ENCODE measurements around the gene PROC. TPM values are rescaled to one million over a fixed set of nuclear protein-coding genes. Genes with fewer than 3 reads are reported as not detected.

Gene PROC
- total RNA-seq, 1 donor from 2014 or later: not detected

DNA sequence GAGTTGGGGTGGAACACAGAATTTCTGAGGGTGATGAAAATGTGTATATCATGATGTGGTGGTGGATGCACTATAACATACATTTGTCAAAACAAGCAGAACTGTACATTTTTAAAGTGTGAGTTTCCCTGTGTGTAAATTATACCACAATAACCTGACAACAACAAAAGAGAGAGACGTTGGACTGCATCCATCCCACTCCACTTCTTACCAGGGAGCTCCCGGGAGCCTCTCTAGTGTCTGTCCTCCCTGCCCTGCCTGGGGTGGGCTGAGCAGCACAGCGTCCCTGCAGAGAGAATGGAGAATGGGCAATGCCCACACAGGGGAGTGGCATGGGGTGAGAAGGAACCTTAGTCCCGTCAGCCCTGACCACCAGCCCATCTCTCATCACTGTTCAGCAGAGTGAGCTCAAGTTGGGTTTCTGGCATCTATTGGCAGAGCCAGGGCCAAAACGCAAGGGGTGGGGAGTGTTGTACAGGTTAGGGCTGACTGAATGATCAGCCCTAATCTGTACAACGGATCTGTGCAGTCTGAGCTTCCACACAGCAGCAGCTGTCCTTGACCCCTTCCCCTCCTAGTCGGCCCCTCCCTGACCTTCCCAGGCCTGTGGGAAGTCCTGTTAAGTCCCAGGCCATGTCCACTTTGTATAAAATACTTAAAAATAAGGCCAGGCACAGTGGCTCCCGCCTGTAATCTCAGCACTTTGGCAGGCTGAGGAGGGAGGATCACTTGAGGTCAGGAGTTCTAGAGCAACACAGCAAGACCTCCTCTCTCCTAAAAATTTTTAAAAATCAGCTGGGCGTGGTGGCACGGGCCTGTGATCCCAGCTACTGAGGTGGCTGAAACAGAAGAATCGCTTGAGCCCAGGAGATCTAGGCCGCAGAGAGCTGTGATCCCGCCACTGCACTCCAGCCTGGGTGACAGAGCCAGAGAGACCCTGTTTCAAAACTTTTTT, 3.3 kb upstream of the PROC start:
- DNase-seq (ENCODE audit: low spot score): no peak

DNA sequence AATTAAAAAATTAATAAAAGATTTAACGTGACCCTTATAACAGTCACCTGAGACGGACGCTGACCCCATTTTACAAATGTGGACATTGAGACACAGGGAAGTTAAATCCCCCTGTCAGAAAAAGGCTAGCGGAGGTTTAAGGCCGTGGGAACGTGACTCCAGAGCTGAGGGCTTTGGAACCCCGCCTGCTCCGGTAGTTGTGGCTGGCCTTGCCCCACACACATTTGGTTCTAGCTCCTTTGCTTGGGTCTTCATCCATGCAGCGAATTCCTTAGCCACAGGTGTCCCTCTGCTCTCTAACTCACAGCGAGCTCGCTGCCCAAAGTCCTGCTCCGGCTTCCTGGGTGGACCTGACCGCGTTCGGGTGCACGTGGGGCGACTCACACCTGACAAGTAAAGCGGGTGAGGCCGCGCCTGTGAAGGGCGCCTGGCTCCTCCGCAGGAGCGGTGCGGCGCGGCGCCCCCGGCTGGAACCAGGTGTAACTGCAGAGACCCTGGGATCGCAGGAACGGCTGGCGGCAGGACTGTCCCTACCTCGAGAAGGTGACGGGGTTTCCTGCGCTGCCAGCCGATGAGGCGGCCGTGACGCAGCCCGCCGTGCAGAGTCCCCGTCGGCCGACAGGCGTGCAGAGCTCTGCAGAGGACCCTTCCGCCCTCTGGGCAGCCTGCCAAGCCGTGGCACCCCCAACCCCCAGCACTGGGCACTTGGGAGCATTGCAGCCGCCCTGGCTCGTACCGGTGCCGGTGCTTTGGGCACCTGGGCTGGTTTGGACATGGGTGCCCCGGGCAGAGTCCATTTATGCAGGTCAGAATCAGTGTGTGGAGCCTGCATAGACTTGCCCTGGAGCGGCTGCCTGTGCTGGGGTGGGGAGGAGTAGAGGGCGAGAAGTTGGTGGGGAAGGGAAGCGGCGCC, 2.4 kb upstream of the PROC start:
- peak; percentile 65 for DNase-seq (ENCODE audit: low spot score)

DNA sequence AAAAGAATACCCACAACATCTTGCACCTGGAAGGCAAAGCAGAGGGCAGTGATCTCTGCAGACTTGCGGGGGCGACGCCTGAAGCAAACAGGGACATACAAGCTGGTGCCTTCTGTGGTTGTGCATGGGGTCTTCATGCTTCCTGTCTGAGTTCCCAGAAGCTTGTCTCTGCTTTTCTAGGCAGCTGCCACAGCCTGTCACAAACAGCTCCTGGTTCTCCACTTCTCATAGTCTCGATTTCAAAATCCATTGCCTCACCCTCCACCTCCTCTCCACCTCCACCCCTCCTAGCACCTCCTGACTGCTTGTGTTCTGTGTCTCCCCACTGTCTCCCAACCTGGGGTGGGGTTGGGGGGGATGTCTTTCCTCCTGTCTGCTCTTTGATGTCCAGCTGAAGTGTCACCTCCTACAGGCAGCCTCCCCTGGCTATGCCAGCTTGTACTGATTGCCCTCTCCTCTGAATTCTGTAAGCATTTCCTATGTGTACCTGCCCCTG, 1.7 kb upstream of the PROC start:
- DNase-seq (ENCODE audit: low spot score): no peak

DNA sequence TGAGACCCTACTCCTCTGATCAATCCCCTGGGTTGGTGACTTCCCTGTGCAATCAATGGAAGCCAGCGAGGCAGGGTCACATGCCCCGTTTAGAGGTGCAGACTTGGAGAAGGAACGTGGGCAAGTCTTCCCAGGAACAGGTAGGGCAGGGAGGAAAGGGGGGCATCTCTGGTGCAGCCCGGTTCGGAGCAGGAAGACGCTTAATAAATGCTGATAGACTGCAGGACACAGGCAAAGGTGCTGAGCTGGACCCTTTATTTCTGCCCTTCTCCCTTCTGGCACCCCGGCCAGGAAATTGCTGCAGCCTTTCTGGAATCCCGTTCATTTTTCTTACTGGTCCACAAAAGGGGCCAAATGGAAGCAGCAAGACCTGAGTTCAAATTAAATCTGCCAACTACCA, 821 bp upstream of the PROC start:
- no peak for DNase-seq (ENCODE audit: low spot score)

- DNase-seq (ENCODE audit: low spot score): no peak
Measured at GRCh38 chr2:127419112-127419430, 844 bp downstream of the PROC start.

- DNase-seq (ENCODE audit: low spot score): no peak
Measured at GRCh38 chr2:127419448-127420038, 1.3 kb downstream of the PROC start.

DNA sequence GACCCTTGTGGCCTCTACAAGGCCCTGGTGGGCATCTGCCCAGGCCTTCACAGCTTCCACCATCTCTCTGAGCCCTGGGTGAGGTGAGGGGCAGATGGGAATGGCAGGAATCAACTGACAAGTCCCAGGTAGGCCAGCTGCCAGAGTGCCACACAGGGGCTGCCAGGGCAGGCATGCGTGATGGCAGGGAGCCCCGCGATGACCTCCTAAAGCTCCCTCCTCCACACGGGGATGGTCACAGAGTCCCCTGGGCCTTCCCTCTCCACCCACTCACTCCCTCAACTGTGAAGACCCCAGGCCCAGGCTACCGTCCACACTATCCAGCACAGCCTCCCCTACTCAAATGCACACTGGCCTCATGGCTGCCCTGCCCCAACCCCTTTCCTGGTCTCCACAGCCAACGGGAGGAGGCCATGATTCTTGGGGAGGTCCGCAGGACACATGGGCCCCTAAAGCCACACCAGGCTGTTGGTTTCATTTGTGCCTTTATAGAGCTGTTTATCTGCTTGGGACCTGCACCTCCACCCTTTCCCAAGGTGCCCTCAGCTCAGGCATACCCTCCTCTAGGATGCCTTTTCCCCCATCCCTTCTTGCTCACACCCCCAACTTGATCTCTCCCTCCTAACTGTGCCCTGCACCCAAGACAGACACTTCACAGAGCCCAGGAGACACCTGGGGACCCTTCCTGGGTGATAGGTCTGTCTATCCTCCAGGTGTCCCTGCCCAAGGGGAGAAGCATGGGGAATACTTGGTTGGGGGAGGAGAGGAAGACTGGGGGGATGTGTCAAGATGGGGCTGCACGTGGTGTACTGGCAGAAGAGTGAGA, 2.0 kb downstream of the PROC start:
- DNase-seq (ENCODE audit: low spot score): no peak

DNA sequence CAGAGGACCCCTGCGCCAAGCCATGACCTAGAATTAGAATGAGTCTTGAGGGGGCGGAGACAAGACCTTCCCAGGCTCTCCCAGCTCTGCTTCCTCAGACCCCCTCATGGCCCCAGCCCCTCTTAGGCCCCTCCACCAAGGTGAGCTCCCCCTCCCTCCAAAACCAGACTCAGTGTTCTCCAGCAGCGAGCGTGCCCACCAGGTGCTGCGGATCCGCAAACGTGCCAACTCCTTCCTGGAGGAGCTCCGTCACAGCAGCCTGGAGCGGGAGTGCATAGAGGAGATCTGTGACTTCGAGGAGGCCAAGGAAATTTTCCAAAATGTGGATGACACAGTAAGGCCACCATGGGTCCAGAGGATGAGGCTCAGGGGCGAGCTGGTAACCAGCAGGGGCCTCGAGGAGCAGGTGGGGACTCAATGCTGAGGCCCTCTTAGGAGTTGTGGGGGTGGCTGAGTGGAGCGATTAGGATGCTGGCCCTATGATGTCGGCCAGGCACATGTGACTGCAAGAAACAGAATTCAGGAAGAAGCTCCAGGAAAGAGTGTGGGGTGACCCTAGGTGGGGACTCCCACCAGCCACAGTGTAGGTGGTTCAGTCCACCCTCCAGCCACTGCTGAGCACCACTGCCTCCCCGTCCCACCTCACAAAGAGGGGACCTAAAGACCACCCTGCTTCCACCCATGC, 3.0 kb downstream of the PROC start:
- DNase-seq (ENCODE audit: low spot score): no peak

DNA sequence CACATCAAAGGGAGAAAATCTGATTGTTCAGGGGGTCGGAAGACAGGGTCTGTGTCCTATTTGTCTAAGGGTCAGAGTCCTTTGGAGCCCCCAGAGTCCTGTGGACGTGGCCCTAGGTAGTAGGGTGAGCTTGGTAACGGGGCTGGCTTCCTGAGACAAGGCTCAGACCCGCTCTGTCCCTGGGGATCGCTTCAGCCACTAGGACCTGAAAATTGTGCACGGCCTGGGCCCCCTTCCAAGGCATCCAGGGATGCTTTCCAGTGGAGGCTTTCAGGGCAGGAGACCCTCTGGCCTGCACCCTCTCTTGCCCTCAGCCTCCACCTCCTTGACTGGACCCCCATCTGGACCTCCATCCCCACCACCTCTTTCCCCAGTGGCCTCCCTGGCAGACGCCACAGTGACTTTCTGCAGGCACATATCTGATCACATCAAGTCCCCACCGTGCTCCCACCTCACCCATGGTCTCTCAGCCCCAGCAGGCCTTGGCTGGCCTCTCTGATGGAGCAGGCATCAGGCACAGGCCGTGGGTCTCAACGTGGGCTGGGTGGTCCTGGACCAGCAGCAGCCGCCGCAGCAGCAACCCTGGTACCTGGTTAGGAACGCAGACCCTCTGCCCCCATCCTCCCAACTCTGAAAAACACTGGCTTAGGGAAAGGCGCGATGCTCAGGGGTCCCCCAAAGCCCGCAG, 3.8 kb downstream of the PROC start:
- peak; percentile 41 for DNase-seq (ENCODE audit: low spot score)

- no peak for DNase-seq (ENCODE audit: low spot score)
Measured at GRCh38 chr2:127422559-127423477, 4.6 kb downstream of the PROC start.

- DNase-seq (ENCODE audit: low spot score): no peak
Measured at GRCh38 chr2:127423478-127423843, 5.2 kb downstream of the PROC start.

GRCh38 chr2:127423880-127424279, 5.7 kb downstream of the PROC start:
- DNase-seq (ENCODE audit: low spot score): no peak

DNA sequence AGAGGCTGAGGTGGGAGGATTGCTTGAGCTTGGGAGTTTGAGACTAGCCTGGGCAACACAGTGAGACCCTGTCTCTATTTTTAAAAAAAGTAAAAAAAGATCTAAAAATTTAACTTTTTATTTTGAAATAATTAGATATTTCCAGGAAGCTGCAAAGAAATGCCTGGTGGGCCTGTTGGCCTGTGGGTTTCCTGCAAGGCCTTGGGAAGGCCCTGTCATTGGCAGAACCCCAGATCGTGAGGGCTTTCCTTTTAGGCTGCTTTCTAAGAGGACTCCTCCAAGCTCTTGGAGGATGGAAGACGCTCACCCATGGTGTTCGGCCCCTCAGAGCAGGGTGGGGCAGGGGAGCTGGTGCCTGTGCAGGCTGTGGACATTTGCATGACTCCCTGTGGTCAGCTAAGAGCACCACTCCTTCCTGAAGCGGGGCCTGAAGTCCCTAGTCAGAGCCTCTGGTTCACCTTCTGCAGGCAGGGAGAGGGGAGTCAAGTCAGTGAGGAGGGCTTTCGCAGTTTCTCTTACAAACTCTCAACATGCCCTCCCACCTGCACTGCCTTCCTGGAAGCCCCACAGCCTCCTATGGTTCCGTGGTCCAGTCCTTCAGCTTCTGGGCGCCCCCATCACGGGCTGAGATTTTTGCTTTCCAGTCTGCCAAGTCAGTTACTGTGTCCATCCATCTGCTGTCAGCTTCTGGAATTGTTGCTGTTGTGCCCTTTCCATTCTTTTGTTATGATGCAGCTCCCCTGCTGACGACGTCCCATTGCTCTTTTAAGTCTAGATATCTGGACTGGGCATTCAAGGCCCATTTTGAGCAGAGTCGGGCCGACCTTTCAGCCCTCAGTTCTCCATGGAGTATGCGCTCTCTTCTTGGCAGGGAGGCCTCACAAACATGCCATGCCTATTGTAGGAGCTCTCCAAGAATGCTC, 6.6 kb downstream of the PROC start:
- no peak for DNase-seq (ENCODE audit: low spot score)

GRCh38 chr2:127425540-127426490, 7.6 kb downstream of the PROC start:
- DNase-seq (ENCODE audit: low spot score): no peak

DNA sequence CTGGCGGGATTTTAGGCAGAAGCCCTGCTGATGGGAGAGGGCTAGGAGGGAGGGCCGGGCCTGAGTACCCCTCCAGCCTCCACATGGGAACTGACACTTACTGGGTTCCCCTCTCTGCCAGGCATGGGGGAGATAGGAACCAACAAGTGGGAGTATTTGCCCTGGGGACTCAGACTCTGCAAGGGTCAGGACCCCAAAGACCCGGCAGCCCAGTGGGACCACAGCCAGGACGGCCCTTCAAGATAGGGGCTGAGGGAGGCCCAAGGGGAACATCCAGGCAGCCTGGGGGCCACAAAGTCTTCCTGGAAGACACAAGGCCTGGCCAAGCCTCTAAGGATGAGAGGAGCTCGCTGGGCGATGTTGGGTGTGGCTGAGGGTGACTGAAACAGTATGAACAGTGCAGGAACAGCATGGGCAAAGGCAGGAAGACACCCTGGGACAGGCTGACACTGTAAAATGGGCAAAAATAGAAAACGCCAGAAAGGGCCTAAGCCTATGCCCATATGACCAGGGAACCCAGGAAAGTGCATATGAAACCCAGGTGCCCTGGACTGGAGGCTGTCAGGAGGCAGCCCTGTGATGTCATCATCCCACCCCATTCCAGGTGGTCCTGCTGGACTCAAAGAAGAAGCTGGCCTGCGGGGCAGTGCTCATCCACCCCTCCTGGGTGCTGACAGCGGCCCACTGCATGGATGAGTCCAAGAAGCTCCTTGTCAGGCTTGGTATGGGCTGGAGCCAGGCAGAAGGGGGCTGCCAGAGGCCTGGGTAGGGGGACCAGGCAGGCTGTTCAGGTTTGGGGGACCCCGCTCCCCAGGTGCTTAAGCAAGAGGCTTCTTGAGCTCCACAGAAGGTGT, 8.5 kb downstream of the PROC start:
- no peak for DNase-seq (ENCODE audit: low spot score)
